ENCODE measurements around the gene ZMYND19. TPM values are rescaled to one million over a fixed set of nuclear protein-coding genes. Genes with fewer than 3 reads are reported as not detected.

The ZMYND19 gene
- total and polyA plus RNA-seq, 2 of the 8 experiments (the other 6 are each of a cell fraction or from before 2014, with no cell fraction given), result 42.4 to 58.7 TPM

DNA sequence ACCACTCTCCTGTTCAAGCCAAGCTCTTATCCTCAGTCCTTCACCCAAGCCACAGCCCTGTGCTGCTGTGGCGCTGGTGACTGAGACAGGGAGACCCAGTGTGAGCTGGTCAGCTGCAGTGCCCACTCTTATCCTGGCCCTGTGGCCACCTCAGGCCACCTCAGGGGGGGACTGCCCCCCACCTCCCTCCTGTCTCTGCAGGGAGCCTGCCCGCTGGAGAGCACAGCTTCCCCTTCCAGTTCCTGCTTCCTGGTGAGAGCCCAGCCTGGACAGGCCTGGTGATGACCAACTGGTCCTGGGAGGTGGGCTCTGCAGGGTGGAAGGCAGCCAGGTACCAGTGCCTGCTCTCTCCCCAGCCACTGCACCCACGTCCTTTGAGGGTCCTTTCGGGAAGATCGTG is 22.9 kb upstream of the ZMYND19 start:
- H3K23me2 ChIP-seq (ENCODE audit: low read depth, low read length), result peaks cover 2% of the 10 kb centered on the region; the same call in 1 of the 2 replicates
- no peak overlapping the region for H3K18ac ChIP-seq (ENCODE audit: extremely low read depth, low read length)
- peaks cover 13 to 22% of the 10 kb centered on the region in 2 experiments for H4K20me1 ChIP-seq (replicated peaks in 1 of 2; ENCODE audit: control insufficient read depth in 1 of 2, insufficient read depth in 2 of 2, low read length in 2 of 2)
- H3K9me3 ChIP-seq (ENCODE audit: insufficient read depth in 2 of 2, low read depth in 1 of 2, low read length in 1 of 2), result no peaks in the 10 kb centered on the region
- no peak overlapping the region for H3K4me3 ChIP-seq (ENCODE audit: extremely low read depth in 1 of 4, insufficient read depth in 2 of 4, low read depth in 3 of 4, low read length in 4 of 4)
- peaks cover 0 to 21% of the 10 kb centered on the region in 2 experiments; a peak in 2 of 4 replicates for H3K79me2 ChIP-seq (ENCODE audit: control insufficient read depth in 1 of 2, insufficient read depth in 2 of 2, low read length in 2 of 2)
- H4K8ac ChIP-seq (ENCODE audit: extremely low read depth, insufficient read depth, low read length), result peak overlapping the region; percentile 25; the same call in 1 of the 2 replicates
- no peak for TF ChIP-seq CHD2 (IDR thresholded peaks at IDR 0.05; ENCODE audit: low read length)
- TF ChIP-seq SP4 (IDR thresholded peaks at IDR 0.05; ENCODE audit: low read length), result no peak
- no peak for TF ChIP-seq YY1 (IDR thresholded peaks at IDR 0.05; ENCODE audit: low read depth, low read length)
- 0 out of 2 replicates have a peak overlapping the region, but pooled peaks have one; percentile 29 for H2BK15ac ChIP-seq (ENCODE audit: low read length)
- no peak overlapping the region for H2BK12ac ChIP-seq (ENCODE audit: low read depth, low read length)
- H3K14ac ChIP-seq (ENCODE audit: insufficient read length), result no peak overlapping the region
- peaks cover 5% of the 10 kb centered on the region; the same call in 1 of the 2 replicates for H3K79me1 ChIP-seq (ENCODE audit: low read depth, low read length)
- H3K4ac ChIP-seq (replicated peaks; ENCODE audit: insufficient read length, low read depth, low read length), result no peak overlapping the region
- POLR2A ChIA-PET (ENCODE audit: partially characterized antibody), result interaction anchor here (0.7 to 1.7 kb wide), 3 partner anchors 11 to 54 kb away, joined by 3 to 4 read pairs (median 3); no protein-coding TSS in a partner anchor
- H3K23ac ChIP-seq (ENCODE audit: insufficient read length), result no peak overlapping the region
- H2BK120ac ChIP-seq (replicated peaks; ENCODE audit: low read depth, low read length), result no peak overlapping the region
- H4K5ac ChIP-seq (ENCODE audit: insufficient read length, low read depth, low read length), result no peak overlapping the region
- H2AK5ac ChIP-seq (ENCODE audit: low read depth, low read length), result no peak overlapping the region
- peak overlapping the region; percentile 45; the same call in 1 of the 2 replicates for H3K27ac ChIP-seq (ENCODE audit: low read depth, low read length)
- H3K36me3 ChIP-seq (ENCODE audit: control insufficient read depth in 2 of 4, insufficient read depth in 4 of 4, low read length in 3 of 4), result peaks cover 3 to 25% (median 11%) of the 10 kb centered on the region in 4 experiments; a peak in 6 of 8 replicates
- WGBS, 2 experiments (ENCODE audit: extremely low coverage in 1 of 2, insufficient coverage in 1 of 2, insufficient read length in 1 of 2, insufficient replicate concordance in 2 of 2, low coverage in 1 of 2, low lambda C conversion rate in 2 of 2, missing lambda C conversion rate in 1 of 2), result 85% methylated on average over 3 of the region's 5 CpGs; no CpG with 5 or more reads in 1 of the 2 experiments
- peak overlapping the region; percentile 27 for H4K91ac ChIP-seq (replicated peaks; ENCODE audit: insufficient read length, low read length)
- H2AFZ ChIP-seq (ENCODE audit: low read length), result no peak overlapping the region
- CTCF ChIA-PET (ENCODE audit: partially characterized antibody), result interaction anchor here (1.1 to 2.4 kb wide), 2 partner anchors 30 to 32 kb away, joined by 4 to 14 read pairs; no protein-coding TSS in a partner anchor
- H3K9ac ChIP-seq (replicated peaks in 1 of 4; ENCODE audit: extremely low read depth in 1 of 4, low read depth in 3 of 4, low read length in 3 of 4), result no peak overlapping the region
- no peak overlapping the region for H3K56ac ChIP-seq (replicated peaks; ENCODE audit: insufficient read length, low read depth, low read length)
- DNase-seq (ENCODE audit: low read depth in 1 of 2, low spot score in 2 of 2) (no peak), FAIRE-seq (no peak)
- no peaks in the 10 kb centered on the region for H3K27me3 ChIP-seq (replicated peaks in 1 of 4; ENCODE audit: control insufficient read depth in 3 of 4, extremely low read depth in 1 of 4, insufficient read depth in 3 of 4, low read length in 3 of 4)
- peak overlapping the region; percentile 52; the same call in 1 of the 2 replicates for H2BK5ac ChIP-seq (ENCODE audit: low read depth, low read length)
- no peak overlapping the region for H3K4me2 ChIP-seq (ENCODE audit: insufficient read depth in 1 of 2, low read depth in 2 of 2, low read length in 2 of 2)
- peaks cover 0 to 9% (median 5%) of the 10 kb centered on the region in 4 experiments; a peak in 4 of 7 replicates for H3K4me1 ChIP-seq (replicated peaks in 1 of 4; ENCODE audit: control insufficient read depth in 3 of 4, insufficient read depth in 4 of 4, low read length in 3 of 4)
- no peak overlapping the region for H2BK20ac ChIP-seq (ENCODE audit: low read length)

All from H1 (cell line).